ENCODE data around the gene PARP3. TPM values are rescaled to one million over a fixed set of nuclear protein-coding genes. Genes with fewer than 3 reads are reported as not detected.
"Not testable (repeated sequence)": the region's sequence is repeated elsewhere in the genome, so short reads cannot be mapped to it uniquely, and the experiment has no call there.

PARP3 gene
- total and polyA plus RNA-seq, 5 experiments from 2014 or later = 4.6 to 11.7 (median 9.0) TPM

- ATAC-seq (no peak), DNase-seq (no peak)
- H3K4me1 Mint-ChIP-seq = no peaks in the 10 kb centered on the region
- peaks cover 0 to 3% (median 0%) of the 10 kb centered on the region in 5 donors for H3K27me3 Mint-ChIP-seq
- no peak overlapping the region for H3K4me3 Mint-ChIP-seq
- peaks cover 0 to 2% (median 0%) of the 10 kb centered on the region in 3 donors for H3K36me3 Mint-ChIP-seq
- POLR2A ChIA-PET = no interaction called here
- H3K27ac Mint-ChIP-seq = no peak overlapping the region
- no peaks in the 10 kb centered on the region for H3K9me3 Mint-ChIP-seq
These were observed 14.8 kb upstream of the PARP3 start for GRCh38 chr3:51927061-51927977.

DNA sequence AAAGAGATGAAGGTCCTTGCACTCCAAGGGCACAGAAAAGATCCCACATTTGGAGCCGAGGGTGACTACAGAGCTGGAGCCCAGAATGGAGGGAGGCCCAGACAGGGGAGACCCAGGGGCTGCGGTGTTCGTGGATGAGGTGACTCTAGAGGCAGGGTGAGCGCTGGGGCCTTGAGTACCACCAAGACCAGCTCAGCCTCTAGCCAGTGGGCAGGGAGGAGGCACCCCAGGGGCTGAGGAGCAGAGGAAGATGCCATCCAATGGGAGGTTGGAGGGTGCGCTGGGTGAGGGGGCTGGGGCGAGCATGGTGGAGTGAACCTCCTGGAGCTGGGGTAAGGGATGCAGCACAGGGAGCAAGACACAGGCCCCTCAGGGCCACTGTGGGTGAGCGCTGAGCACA is 13.7 kb upstream of the PARP3 start:
- Mint-ChIP-seq H3K36me3 (peaks cover 0 to 8% (median 0%) of the 10 kb centered on the region in 3 donors), H3K9me3 (no peaks in the 10 kb centered on the region)

GRCh38 chr3:51928981-51929380 is 13.2 kb upstream of the PARP3 start:
- H3K9me3 Mint-ChIP-seq, ATAC-seq, POLR2A ChIA-PET, H3K27me3 Mint-ChIP-seq, H3K4me1 Mint-ChIP-seq, H3K4me3 Mint-ChIP-seq, H3K27ac Mint-ChIP-seq, DNase-seq: not testable (repeated sequence)
- peaks cover 0 to 14% (median 0%) of the 10 kb centered on the region in 3 donors for H3K36me3 Mint-ChIP-seq

More for the DNA sequence above, 13.7 kb upstream of the PARP3 start:
- no peak for DNase-seq
- H3K27ac Mint-ChIP-seq = no peak overlapping the region
- POLR2A ChIA-PET = no interaction called here
- H3K4me1 Mint-ChIP-seq = no peaks in the 10 kb centered on the region
- no peak overlapping the region for H3K4me3 Mint-ChIP-seq
- ATAC-seq = no peak
- H3K27me3 Mint-ChIP-seq = no peaks in the 10 kb centered on the region

GRCh38 chr3:51929420-51930003 is 12.7 kb upstream of the PARP3 start:
- ATAC-seq = no peak
- no peak overlapping the region for H3K4me3 Mint-ChIP-seq
- no peak overlapping the region for H3K27ac Mint-ChIP-seq
- H3K27me3 Mint-ChIP-seq = no peaks in the 10 kb centered on the region
- no peaks in the 10 kb centered on the region for H3K9me3 Mint-ChIP-seq
- H3K36me3 Mint-ChIP-seq = peaks cover 0 to 19% (median 0%) of the 10 kb centered on the region in 3 donors
- POLR2A ChIA-PET = no interaction called here
- no peak for DNase-seq
- H3K4me1 Mint-ChIP-seq = no peaks in the 10 kb centered on the region

DNA sequence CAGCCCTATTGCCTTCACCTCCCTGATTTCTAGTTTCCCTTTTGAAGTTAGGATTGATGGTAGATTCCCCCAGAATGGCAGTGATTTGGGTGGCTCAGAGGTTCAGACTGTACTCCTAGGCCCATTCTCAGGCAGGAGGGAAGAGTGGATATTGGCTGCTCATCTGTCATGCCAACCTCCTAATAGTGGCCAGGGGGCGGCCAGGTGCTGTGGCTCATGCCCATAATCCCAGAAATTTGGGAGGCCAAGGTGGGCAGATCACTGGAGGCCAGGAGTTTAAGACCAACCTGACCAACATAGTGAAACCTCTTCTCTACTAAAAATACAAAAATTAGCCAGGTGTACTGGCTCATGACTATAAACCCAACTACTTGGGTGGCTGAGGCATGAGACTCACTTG is 11.7 kb upstream of the PARP3 start:
- H3K4me1 Mint-ChIP-seq = no peaks in the 10 kb centered on the region
- no peaks in the 10 kb centered on the region for H3K27me3 Mint-ChIP-seq
- ATAC-seq (no peak), DNase-seq (no peak)
- peak overlapping the region in 1 of 10 donors; percentile 20 for H3K27ac Mint-ChIP-seq
- peaks cover 0 to 28% (median 0%) of the 10 kb centered on the region in 3 donors for H3K36me3 Mint-ChIP-seq
- no peak overlapping the region for H3K4me3 Mint-ChIP-seq
- POLR2A ChIA-PET = interaction anchor here (0.6 kb wide), 1 partner anchor 272 kb away, joined by 5 read pairs; no protein-coding TSS in a partner anchor
- H3K9me3 Mint-ChIP-seq = no peaks in the 10 kb centered on the region

- ATAC-seq (no peak), DNase-seq (no peak)
- H3K27me3 Mint-ChIP-seq = no peaks in the 10 kb centered on the region
- H3K4me1 Mint-ChIP-seq = no peaks in the 10 kb centered on the region
- H3K36me3 Mint-ChIP-seq = peaks cover 0 to 40% (median 0%) of the 10 kb centered on the region in 3 donors
- H3K4me3 Mint-ChIP-seq = no peak overlapping the region
- no peak overlapping the region for H3K27ac Mint-ChIP-seq
- H3K9me3 Mint-ChIP-seq = no peaks in the 10 kb centered on the region
- POLR2A ChIA-PET = interaction anchor here (2.3 kb wide), 1 partner anchor 10 kb away, joined by 5 read pairs; the partner anchor contains the start of genes PARP3 and RRP9
These were observed 10.4 kb upstream of the PARP3 start for GRCh38 chr3:51931756-51932155.

DNA sequence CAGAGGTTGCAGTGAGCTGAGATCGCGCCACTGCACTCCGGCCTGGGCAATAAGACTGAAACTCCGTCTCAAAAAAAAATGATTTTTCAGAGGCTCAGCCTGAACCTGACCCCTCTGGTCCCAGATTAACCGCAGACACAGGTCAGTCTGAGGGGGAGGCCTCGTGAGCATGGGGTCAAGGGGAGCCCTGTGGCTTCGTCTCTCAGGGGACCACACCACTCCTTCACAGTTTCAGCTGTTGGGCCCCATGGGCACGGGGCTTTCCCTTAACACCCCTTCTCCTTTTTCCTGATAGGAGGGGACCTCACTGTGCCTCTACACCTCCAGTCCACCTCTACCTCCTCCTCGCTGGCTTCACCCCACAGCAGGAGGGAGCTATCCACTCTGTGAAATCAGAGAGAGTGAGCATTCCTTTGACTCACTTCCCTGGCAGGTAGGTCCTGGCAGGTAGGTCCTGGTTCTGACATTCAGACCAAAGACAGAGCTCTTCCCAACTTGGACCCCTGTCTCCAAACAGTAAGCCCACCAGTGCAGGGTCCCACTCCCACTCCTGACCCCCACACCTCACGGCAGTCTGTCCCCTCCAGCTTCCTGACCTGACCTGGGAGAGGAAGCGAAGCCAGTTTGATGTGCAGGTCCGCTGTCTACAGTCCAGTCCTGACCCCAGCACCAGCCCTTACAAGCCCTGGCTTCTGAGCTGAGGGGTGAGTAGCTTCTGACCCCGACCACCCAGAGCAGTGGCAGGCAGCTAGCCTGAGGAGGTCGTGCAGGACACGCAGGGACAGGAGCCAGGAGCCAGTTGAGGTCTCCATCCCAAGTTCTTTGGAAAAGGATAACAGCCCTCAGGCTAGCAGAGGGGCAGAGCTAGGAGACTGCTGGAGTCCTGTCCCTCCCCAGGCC is 9.4 kb upstream of the PARP3 start:
- DNase-seq = no peak
- ATAC-seq = no peak
- Mint-ChIP-seq H3K9me3 (no peaks in the 10 kb centered on the region), H3K4me3 (no peak overlapping the region), H3K27ac (peak overlapping the region in 2 of 10 donors; percentile 34 to 65), H3K36me3 (peaks cover 0 to 50% (median 0%) of the 10 kb centered on the region in 3 donors), H3K4me1 (peaks cover 0 to 6% (median 2%) of the 10 kb centered on the region in 4 donors), H3K27me3 (no peaks in the 10 kb centered on the region)
- POLR2A ChIA-PET = interaction anchor here (2.3 kb wide), 1 partner anchor 9 kb away, joined by 5 read pairs; the partner anchor contains the start of genes PARP3 and RRP9

- DNase-seq (no peak), ATAC-seq (no peak)
- no peak overlapping the region for H3K4me3 Mint-ChIP-seq
- no peaks in the 10 kb centered on the region for H3K27me3 Mint-ChIP-seq
- H3K27ac Mint-ChIP-seq = peak overlapping the region in 1 of 10 donors; percentile 65
- peaks cover 0 to 58% (median 2%) of the 10 kb centered on the region in 3 donors for H3K36me3 Mint-ChIP-seq
- H3K4me1 Mint-ChIP-seq = peaks cover 0 to 11% (median 4%) of the 10 kb centered on the region in 4 donors
- POLR2A ChIA-PET = interaction anchor here (2.3 kb wide), 1 partner anchor 8 kb away, joined by 5 read pairs; the partner anchor contains the start of genes PARP3 and RRP9
- no peaks in the 10 kb centered on the region for H3K9me3 Mint-ChIP-seq
These were observed 8.6 kb upstream of the PARP3 start for GRCh38 chr3:51933471-51934138.

DNA sequence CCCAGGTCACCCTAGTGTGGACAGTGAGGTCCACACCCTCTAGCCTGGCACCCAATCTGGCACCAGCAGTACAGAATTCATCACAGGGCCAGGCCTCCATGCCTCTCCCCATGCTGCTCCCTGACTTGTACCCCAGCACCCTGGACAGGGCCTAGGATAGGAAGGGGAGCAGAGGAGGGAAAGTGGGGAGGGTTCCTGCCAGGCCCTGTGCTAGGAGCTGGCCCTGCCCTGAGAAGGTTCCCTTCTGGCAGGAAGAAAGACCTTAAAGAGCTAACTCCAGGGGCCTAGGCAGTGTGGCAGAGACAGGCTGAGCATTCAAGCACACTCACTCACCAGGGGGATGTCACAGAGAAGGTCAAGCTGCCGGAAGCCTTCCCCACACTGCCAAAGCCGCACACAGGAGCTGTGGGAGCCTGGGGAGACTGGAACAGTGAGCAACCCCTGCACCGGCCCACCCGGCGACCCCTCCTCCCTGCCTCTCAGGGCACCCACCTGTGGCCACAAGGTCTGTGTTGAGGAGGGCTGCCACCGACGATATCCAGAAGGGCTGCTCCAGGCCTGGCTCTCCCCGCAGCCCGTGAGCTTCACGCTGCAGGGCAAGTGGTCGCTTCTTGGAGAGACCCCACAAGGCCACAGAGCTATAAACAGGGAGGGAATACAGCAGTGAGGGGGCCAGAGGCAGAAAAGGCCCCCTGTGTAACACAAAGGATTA is 7.9 kb upstream of the PARP3 start:
- DNase-seq (peak in 1 of 10 donors; percentile 9), ATAC-seq (no peak)
- Mint-ChIP-seq H3K27ac (no peak overlapping the region), H3K27me3 (no peaks in the 10 kb centered on the region), H3K4me3 (no peak overlapping the region), H3K36me3 (peaks cover 0 to 62% (median 4%) of the 10 kb centered on the region in 3 donors), H3K9me3 (no peaks in the 10 kb centered on the region), H3K4me1 (peaks cover 1 to 15% (median 7%) of the 10 kb centered on the region in 4 donors)
- POLR2A ChIA-PET = interaction anchor here (0.5 kb wide), 1 partner anchor 48 kb away, joined by 3 read pairs; no protein-coding TSS in a partner anchor

- Mint-ChIP-seq H3K27ac (no peak overlapping the region), H3K4me1 (peaks cover 1 to 19% (median 14%) of the 10 kb centered on the region in 4 donors), H3K9me3 (no peaks in the 10 kb centered on the region), H3K27me3 (no peaks in the 10 kb centered on the region), H3K4me3 (peak overlapping the region in 1 of 10 donors; percentile 20), H3K36me3 (peaks cover 0 to 65% (median 4%) of the 10 kb centered on the region in 3 donors)
- ATAC-seq (no peak), DNase-seq (peak in 1 of 10 donors; percentile 10)
- POLR2A ChIA-PET = interaction anchor here (0.5 kb wide), 1 partner anchor 47 kb away, joined by 3 read pairs; no protein-coding TSS in a partner anchor
These were observed 6.9 kb upstream of the PARP3 start for GRCh38 chr3:51934991-51935885.
